Type B pancreatic cell (in vitro differentiated cells): Measurements from ENCODE around the gene NPC2. TPM values are rescaled to one million over a fixed set of nuclear protein-coding genes. Genes with fewer than 3 reads are reported as not detected.
"Not testable (repeated sequence)": the region's sequence is repeated elsewhere in the genome, so short reads cannot be mapped to it uniquely, and the experiment has no call there.

Experiments
- DNase-seq: peaks from one replicate; pipeline ENCODE4 v3.0.0; 2021; ENCODE audit warnings: mixed read lengths; ENCODE audit not compliant: unreplicated experiment; ENCODE audit errors: extremely low spot score
- H3K27ac Mint-ChIP-seq: 2 replicates; pipeline ENCODE4 v1.8.0; 2021; ENCODE audit warnings: mild to moderate bottlenecking, mixed read lengths
- H3K27me3 Mint-ChIP-seq: 2 replicates; pipeline ENCODE4 v1.8.0; 2021; ENCODE audit warnings: mixed read lengths
- H3K36me3 Mint-ChIP-seq: 2 replicates; pipeline ENCODE4 v1.8.0; 2021; ENCODE audit warnings: mixed read lengths
- H3K4me1 Mint-ChIP-seq: one replicate; pipeline ENCODE4 v1.8.0; 2021; ENCODE audit warnings: mixed read lengths; ENCODE audit not compliant: unreplicated experiment
- H3K4me3 Mint-ChIP-seq: 2 replicates; pipeline ENCODE4 v1.8.0; 2021; ENCODE audit warnings: mild to moderate bottlenecking, mixed read lengths
- H3K9me3 Mint-ChIP-seq: 2 replicates; pipeline ENCODE4 v1.8.0; 2021; ENCODE audit warnings: mixed read lengths
- long read RNA-seq: library from polyadenylated mRNA; unstranded; transcript quantifications from one replicate; pipeline ENCODE4 v2.0.0, GENCODE V29; 2020
- total RNA-seq: library from RNA; stranded (reverse); gene quantifications from 2 replicates; pipeline ENCODE4 v1.2.1, GENCODE V29; 2021; ENCODE audit warnings: low replicate concordance
- TF ChIP-seq, protein P1 (sequence below): fragments of 200-600 bp; sonication (generic); conservative IDR thresholded peaks from 2 replicates; pipeline ENCODE4 v1.5.0; 2021; ENCODE audit warnings: antibody characterized with exemption, mild to moderate bottlenecking

Gene NPC2
- 165 and 409 TPM in 2 replicates for total RNA-seq
- long read RNA-seq, transcript NPC2-207 (5 exons, 1,035 nt): major isoform, 371 of 392 reads
- long read RNA-seq, partial matches to known transcripts: 11 of 392 reads
- long read RNA-seq, other reads (novel, unspliced or antisense): 8 of 392 reads

DNA sequence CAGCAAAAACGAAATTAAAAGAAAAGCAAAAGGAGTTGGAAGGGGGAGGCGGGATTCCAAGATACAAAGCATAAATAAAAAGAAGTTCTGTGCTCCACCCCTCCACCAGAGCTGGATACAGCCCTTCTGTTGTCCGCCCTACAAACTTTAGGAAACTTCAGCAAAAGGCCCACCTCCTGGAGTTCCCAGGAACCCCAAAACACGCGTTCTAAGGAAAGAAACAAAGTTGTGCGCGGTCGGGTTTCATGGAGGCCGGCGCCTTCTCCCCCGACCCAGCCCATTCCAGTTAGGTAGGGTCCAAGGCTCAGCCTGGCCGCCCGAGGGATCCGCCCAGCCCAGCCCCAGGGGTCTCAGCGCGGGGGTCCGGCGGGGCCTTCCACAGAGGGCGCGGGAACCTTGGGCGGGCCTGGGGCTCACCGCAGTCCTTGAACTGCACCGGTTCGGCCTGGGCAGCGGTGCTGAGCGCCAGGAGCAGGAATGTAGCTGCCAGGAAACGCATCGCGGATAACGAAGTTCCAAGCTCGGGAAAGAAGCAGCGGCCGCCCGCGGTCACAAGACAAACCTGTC lies at the start of gene NPC2:
NPC2 (minus strand) TSS at position 530 of the 567 bp plus-strand sequence; CDS start at position 499, 31 bp downstream.
- TF ChIP-seq, protein P1, sequence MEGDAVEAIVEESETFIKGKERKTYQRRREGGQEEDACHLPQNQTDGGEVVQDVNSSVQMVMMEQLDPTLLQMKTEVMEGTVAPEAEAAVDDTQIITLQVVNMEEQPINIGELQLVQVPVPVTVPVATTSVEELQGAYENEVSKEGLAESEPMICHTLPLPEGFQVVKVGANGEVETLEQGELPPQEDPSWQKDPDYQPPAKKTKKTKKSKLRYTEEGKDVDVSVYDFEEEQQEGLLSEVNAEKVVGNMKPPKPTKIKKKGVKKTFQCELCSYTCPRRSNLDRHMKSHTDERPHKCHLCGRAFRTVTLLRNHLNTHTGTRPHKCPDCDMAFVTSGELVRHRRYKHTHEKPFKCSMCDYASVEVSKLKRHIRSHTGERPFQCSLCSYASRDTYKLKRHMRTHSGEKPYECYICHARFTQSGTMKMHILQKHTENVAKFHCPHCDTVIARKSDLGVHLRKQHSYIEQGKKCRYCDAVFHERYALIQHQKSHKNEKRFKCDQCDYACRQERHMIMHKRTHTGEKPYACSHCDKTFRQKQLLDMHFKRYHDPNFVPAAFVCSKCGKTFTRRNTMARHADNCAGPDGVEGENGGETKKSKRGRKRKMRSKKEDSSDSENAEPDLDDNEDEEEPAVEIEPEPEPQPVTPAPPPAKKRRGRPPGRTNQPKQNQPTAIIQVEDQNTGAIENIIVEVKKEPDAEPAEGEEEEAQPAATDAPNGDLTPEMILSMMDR: no peak
- no peak within 1 kb of the TSS for H3K4me3 Mint-ChIP-seq

DNA sequence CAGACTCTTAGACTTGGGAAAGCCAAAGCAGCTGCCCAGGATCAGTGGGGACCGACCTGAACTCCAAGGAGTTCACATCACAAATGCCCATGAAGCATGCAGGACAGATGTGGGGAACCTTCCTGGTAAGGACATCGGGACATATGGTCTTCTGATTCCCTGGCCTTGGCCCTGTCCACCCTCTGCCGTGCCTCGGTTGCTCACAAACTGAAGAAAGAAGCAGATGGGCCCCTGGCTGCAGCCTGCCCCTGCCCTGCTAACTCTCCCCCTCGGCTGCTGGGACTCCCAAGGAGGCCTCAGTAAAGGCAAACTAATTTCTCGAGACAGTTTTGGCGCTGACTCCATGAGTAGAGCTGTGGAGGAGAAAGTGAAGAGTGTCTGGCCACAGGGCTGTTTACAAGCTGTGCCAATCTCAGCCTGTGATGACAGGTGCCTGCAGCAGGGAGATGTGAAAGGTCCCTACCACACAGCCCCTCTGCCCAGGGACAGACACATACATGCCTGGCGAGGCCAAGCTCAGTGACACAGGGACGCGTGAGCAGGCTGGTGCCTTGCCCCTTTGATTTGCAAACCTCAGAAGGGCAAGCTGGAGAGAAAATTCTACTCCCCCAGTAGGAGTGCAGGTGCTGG lies 49.1 kb upstream of the NPC2 start:
- no peaks in the 10 kb centered on the region for H3K36me3 Mint-ChIP-seq
- TF ChIP-seq, protein P1: no peak
- no peaks in the 10 kb centered on the region for H3K9me3 Mint-ChIP-seq
- H3K27me3 Mint-ChIP-seq: peaks cover 11% of the 10 kb centered on the region
- H3K4me3 Mint-ChIP-seq: no peak overlapping the region
- peaks cover 8% of the 10 kb centered on the region for H3K4me1 Mint-ChIP-seq
- DNase-seq: no peak
- no peak overlapping the region for H3K27ac Mint-ChIP-seq

More for the DNA sequence above, at the start of gene NPC2:
- no peaks in the 10 kb centered on the region for H3K9me3 Mint-ChIP-seq
- H3K27ac Mint-ChIP-seq: peak within 1 kb of the TSS; percentile 57
- H3K27me3 Mint-ChIP-seq: no peaks in the 10 kb centered on the region
- H3K36me3 Mint-ChIP-seq: no peaks in the 10 kb centered on the region
- peaks cover 6% of the 10 kb centered on the region for H3K4me1 Mint-ChIP-seq
- DNase-seq: no peak

GRCh38 chr14:74541225-74541624 lies 48.1 kb upstream of the NPC2 start:
- no peak for DNase-seq
- no peaks in the 10 kb centered on the region for H3K9me3 Mint-ChIP-seq
- H3K4me1 Mint-ChIP-seq: peaks cover 6% of the 10 kb centered on the region
- no peak overlapping the region for H3K27ac Mint-ChIP-seq
- peaks cover 11% of the 10 kb centered on the region for H3K27me3 Mint-ChIP-seq
- no peak overlapping the region for H3K4me3 Mint-ChIP-seq
- no peaks in the 10 kb centered on the region for H3K36me3 Mint-ChIP-seq
- TF ChIP-seq, protein P1: no peak

GRCh38 chr14:74539503-74539902 lies 46.4 kb upstream of the NPC2 start:
- H3K27me3 Mint-ChIP-seq: peaks cover 6% of the 10 kb centered on the region
- no peak overlapping the region for H3K27ac Mint-ChIP-seq
- TF ChIP-seq, protein P1: no peak
- H3K4me1 Mint-ChIP-seq: peaks cover 6% of the 10 kb centered on the region
- no peak for DNase-seq
- no peaks in the 10 kb centered on the region for H3K36me3 Mint-ChIP-seq
- H3K4me3 Mint-ChIP-seq: no peak overlapping the region
- no peaks in the 10 kb centered on the region for H3K9me3 Mint-ChIP-seq

- Mint-ChIP-seq H3K36me3 (no peaks in the 10 kb centered on the region), H3K9me3 (no peaks in the 10 kb centered on the region), H3K27me3 (peaks cover 4% of the 10 kb centered on the region), H3K27ac (no peak overlapping the region), H3K4me3 (no peak overlapping the region), H3K4me1 (peaks cover 6% of the 10 kb centered on the region)
- DNase-seq: no peak
- TF ChIP-seq, protein P1: no peak
Measured at GRCh38 chr14:74538411-74539391, 45.6 kb upstream of the NPC2 start.

- not testable (repeated sequence) for H3K27ac Mint-ChIP-seq, H3K36me3 Mint-ChIP-seq, H3K27me3 Mint-ChIP-seq
Measured at GRCh38 chr14:74536336-74536735, 43.2 kb upstream of the NPC2 start.

More at GRCh38 chr14:74536336-74536735, 43.2 kb upstream of the NPC2 start:
- H3K4me3 Mint-ChIP-seq, H3K9me3 Mint-ChIP-seq, H3K4me1 Mint-ChIP-seq, DNase-seq: not testable (repeated sequence)
